Ascending aorta (tissue), 2 donors: ENCODE data around the gene TERB1. TPM values are rescaled to one million over a fixed set of nuclear protein-coding genes. Genes with fewer than 3 reads are reported as not detected.

Experiments
- DNase-seq, 2 donors: peaks; one replicate each; pipeline ENCODE4 v3.0.0-alpha.2; 2019; ENCODE audit warnings: low spot score in 2 of 2
- H3K27ac ChIP-seq, 2 donors: fragments of 200-600 bp; sonication (generic); one replicate each; pipeline ENCODE4 v1.5.1; 2016 to 2017; ENCODE audit warnings: mild to moderate bottlenecking in 1 of 2
- H3K27me3 ChIP-seq: fragments of 200-600 bp; sonication (generic); one replicate; pipeline ENCODE4 v1.5.1; 2017
- H3K36me3 ChIP-seq, 2 donors: fragments of 200-600 bp; sonication (generic); one replicate each; pipeline ENCODE4 v1.5.1; 2016
- H3K4me1 ChIP-seq, 2 donors: fragments of 200-600 bp; sonication (generic); one replicate each; pipeline ENCODE4 v1.5.1; 2016 to 2017; ENCODE audit warnings: mild to moderate bottlenecking in 1 of 2
- H3K4me3 ChIP-seq, 2 donors: fragments of 200-600 bp; sonication (generic); one replicate each; pipeline ENCODE4 v1.5.1; 2016 to 2017; ENCODE audit warnings: mild to moderate bottlenecking in 1 of 2
- H3K9me3 ChIP-seq, 2 donors: fragments of 200-600 bp; sonication (generic); one replicate each; pipeline ENCODE4 v1.5.1; 2016
- intact Hi-C: fragments of 100-400 bp; cut with DNase I; formaldehyde crosslinking; loops from one replicate; pipeline ENCODE4 v1.15.1; 2023
- total RNA-seq: library from RNA; depleted of rRNA; stranded (reverse); fragments of >200 nt; gene quantifications from one replicate; pipeline ENCODE4 v1.1.0, GENCODE V29; 2016
- TF ChIP-seq, protein P1 (sequence below), 3 experiments: fragments of 200-600 bp in 2 of 3; fragments of 450-650 bp in 1 of 3; sonication (generic) in 2 of 3; IDR thresholded peaks; one replicate each; pipeline ENCODE4 v1.5.1; 2016 to 2019; ENCODE audit warnings: antibody characterized with exemption in 3 of 3, mild to moderate bottlenecking in 1 of 3, moderate library complexity in 1 of 3

TERB1 gene
- total RNA-seq, 1 donor from 2014 or later: not detected

DNA sequence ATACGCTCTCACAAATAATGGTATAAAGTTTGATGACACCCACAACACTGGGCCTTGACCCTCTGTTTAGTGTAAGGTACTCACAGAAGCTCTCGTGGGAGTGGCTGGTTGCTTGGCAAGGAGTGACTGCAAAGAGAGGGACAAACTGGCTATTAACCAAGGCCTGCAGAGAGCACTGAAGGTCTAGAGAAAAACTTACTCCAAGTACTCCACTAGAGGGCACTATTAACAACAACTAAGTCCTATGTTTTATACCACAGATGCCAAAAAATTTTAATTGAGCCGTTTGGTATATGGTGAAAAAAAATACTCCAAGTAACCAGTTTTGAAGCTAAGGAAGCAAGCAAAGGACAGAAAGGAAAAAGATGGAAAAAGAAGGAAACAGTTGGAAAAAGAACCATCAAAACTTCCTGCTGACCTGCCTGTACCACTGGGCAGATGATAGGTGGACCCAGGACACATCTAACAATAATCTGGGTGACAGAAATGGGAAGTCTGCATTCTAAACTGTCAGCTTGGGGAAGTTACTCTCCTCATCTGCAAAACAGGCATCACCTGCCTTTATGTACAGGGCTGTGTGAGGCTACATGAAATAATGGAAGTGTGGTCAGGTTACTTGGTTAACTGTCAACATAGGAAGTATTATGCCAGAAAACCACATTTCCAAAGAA is 73.1 kb downstream of the TERB1 start:
- Histone ChIP-seq H3K4me3 (no peak overlapping the region), H3K4me1 (no peaks in the 10 kb centered on the region), H3K27ac (no peak overlapping the region), H3K36me3 (peaks cover 80 to 83% of the 10 kb centered on the region in 2 donors), H3K27me3 (no peaks in the 10 kb centered on the region), H3K9me3 (no peaks in the 10 kb centered on the region)
- intact Hi-C loops: loop anchor here (1.0 to 2.0 kb wide), 3 partner anchors 23 to 321 kb away; partner anchors contain the start of gene DYNC1LI2
- DNase-seq: no peak
- TF ChIP-seq, protein P1, sequence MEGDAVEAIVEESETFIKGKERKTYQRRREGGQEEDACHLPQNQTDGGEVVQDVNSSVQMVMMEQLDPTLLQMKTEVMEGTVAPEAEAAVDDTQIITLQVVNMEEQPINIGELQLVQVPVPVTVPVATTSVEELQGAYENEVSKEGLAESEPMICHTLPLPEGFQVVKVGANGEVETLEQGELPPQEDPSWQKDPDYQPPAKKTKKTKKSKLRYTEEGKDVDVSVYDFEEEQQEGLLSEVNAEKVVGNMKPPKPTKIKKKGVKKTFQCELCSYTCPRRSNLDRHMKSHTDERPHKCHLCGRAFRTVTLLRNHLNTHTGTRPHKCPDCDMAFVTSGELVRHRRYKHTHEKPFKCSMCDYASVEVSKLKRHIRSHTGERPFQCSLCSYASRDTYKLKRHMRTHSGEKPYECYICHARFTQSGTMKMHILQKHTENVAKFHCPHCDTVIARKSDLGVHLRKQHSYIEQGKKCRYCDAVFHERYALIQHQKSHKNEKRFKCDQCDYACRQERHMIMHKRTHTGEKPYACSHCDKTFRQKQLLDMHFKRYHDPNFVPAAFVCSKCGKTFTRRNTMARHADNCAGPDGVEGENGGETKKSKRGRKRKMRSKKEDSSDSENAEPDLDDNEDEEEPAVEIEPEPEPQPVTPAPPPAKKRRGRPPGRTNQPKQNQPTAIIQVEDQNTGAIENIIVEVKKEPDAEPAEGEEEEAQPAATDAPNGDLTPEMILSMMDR (IDR thresholded peaks at IDR 0.05): peak; percentile 44 to 66 (median 46)

DNA sequence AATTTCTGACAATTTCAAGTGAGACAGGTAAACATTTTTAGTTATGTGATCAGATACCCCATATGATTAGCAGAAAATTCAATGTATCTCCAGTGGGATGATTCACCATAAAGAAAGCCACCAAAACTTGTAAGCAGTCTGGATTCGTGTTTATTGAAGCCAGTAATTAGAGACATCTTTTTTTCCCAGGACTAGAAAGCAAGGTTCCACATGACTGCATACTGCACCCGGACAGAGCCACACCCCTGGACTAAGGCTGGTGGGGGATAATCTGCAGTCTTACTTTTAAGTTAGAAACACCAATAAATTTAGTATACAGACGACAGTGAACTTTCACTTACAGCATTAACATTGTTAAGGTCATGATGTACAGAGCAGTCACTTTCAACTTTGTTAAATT is 80.6 kb downstream of the TERB1 start:
- no peaks in the 10 kb centered on the region for H3K4me1 ChIP-seq
- no peaks in the 10 kb centered on the region for H3K9me3 ChIP-seq
- no peak overlapping the region for H3K27ac ChIP-seq
- TF ChIP-seq, protein P1 (IDR thresholded peaks at IDR 0.05): no peak
- H3K36me3 ChIP-seq: peaks cover 45 to 56% of the 10 kb centered on the region in 2 donors
- H3K4me3 ChIP-seq: no peak overlapping the region
- DNase-seq: no peak
- H3K27me3 ChIP-seq: no peaks in the 10 kb centered on the region
- intact Hi-C loops: no loop called here

DNA sequence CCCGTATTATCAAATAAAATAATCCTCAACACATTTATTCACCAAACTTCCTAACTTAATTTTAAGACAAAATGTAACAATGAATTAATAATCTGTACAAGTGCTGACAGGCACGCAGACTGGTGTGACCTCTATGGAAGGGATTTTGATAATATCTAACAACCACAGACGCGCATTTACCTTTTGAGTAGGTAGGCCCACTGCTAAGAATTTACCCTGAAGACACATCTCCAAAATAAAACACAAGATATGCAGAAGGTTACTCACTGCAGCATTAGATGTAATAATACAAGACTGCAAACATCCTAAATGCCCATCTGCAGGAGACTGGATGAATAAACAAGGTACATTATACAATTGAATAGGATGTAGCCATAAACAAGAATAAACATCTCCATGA is 82.1 kb downstream of the TERB1 start:
- no peaks in the 10 kb centered on the region for H3K4me1 ChIP-seq
- no peaks in the 10 kb centered on the region for H3K9me3 ChIP-seq
- no peak overlapping the region for H3K4me3 ChIP-seq
- TF ChIP-seq, protein P1 (IDR thresholded peaks at IDR 0.05): no peak
- no peaks in the 10 kb centered on the region for H3K27me3 ChIP-seq
- H3K27ac ChIP-seq: no peak overlapping the region
- no peak for DNase-seq
- H3K36me3 ChIP-seq: peaks cover 30 to 41% of the 10 kb centered on the region in 2 donors
- intact Hi-C loops: no loop called here

DNA sequence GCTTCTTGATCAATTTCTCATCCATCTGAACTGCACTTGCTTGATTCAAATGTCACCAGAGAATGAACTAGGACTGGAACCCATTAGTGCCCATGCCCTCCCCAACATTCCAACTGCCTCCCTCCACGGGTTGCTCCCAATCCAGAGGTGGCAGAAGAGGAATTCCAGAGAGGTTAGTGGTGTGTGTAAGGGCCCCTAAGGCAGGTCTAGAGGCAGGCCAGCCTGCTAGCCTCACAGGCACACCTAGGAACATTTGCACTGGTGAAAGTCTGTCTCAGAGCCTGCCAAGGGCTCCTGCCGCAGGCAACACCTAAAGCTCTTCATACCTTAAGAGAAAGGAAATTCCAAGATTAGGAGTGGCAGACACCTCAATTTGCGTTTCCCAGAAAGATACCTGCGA is 83.6 kb downstream of the TERB1 start:
- TF ChIP-seq, protein P1 (IDR thresholded peaks at IDR 0.05): no peak
- no peak overlapping the region for H3K27ac ChIP-seq
- no peaks in the 10 kb centered on the region for H3K9me3 ChIP-seq
- intact Hi-C loops: no loop called here
- H3K4me3 ChIP-seq: no peak overlapping the region
- H3K4me1 ChIP-seq: peaks cover 0 to 2% of the 10 kb centered on the region in 2 donors
- no peak for DNase-seq
- H3K36me3 ChIP-seq: peaks cover 15 to 26% of the 10 kb centered on the region in 2 donors
- no peaks in the 10 kb centered on the region for H3K27me3 ChIP-seq

DNA sequence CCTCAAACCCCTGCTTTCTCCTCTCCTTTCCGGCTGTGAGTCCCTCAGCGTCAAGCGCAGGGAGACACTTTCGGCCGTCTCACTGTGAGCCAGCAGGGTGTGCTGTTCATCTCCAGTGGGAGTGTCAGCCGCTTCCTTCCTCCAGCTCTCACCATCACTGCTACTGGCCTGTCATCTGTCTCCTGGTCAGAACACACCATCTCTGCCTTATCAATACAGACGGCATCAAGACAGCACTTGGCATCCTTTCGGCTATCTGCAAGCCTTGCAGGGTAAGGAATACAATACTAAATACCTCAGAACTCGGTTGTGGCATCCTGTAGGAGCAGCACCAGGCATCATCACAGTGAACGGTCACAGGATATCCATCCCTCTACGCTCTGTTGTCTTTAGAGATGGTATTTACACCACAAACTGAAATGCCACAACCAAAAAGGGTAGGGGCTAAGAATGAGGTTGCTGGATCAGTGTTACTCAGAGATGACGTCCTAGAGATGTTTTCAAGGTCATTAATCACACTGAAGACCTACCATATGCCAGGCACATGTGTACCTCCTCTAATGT is 84.2 kb downstream of the TERB1 start:
- no peaks in the 10 kb centered on the region for H3K9me3 ChIP-seq
- H3K36me3 ChIP-seq: peaks cover 9 to 20% of the 10 kb centered on the region in 2 donors
- no peak for DNase-seq
- TF ChIP-seq, protein P1 (IDR thresholded peaks at IDR 0.05): peak in 1 of 3 experiments; percentile 7
- no peak overlapping the region for H3K4me3 ChIP-seq
- intact Hi-C loops: no loop called here
- no peak overlapping the region for H3K27ac ChIP-seq
- H3K4me1 ChIP-seq: peaks cover 0 to 2% of the 10 kb centered on the region in 2 donors
- no peaks in the 10 kb centered on the region for H3K27me3 ChIP-seq
